WTC11 (cell line): ENCODE results near the gene RARA. TPM values are rescaled to one million over a fixed set of nuclear protein-coding genes. Genes with fewer than 3 reads are reported as not detected.

ENCODE experiments used
- ATAC-seq: fragments of 200-7000 bp; cut with Tn5 transposase; 2 replicates; pipeline ENCODE4 v1.10.0; 2021; ENCODE audit warnings: mild to moderate bottlenecking, moderate library complexity
- CTCF ChIA-PET: fragments of 300-600 bp; sonication (Branson Sonifier 250); formaldehyde crosslinking; loops from one replicate; lab custom pipeline; 2021; ENCODE audit warnings: antibody characterized with exemption; lab: Charles Lee
- POLR2A ChIA-PET: fragments of 350-600 bp; sonication (Branson Sonifier 250); formaldehyde crosslinking; loops from one replicate; lab custom pipeline; 2021; ENCODE audit warnings: antibody characterized with exemption; lab: Charles Lee
- DNase-seq: peaks from one replicate; pipeline ENCODE4 v3.0.0; 2021; ENCODE audit warnings: low spot score
- H3K27ac Mint-ChIP-seq: 2 replicates; pipeline ENCODE4 v1.8.0; 2021; ENCODE audit warnings: mixed read lengths
- H3K27me3 Mint-ChIP-seq: 2 replicates; pipeline ENCODE4 v1.8.0; 2021; ENCODE audit warnings: low read depth, mild to moderate bottlenecking, moderate library complexity, mixed read lengths
- H3K36me3 Mint-ChIP-seq: 2 replicates; pipeline ENCODE4 v1.8.0; 2021; ENCODE audit warnings: mixed read lengths
- H3K4me1 Mint-ChIP-seq: 2 replicates; pipeline ENCODE4 v1.8.0; 2022; ENCODE audit warnings: mixed read lengths
- H3K4me3 Mint-ChIP-seq: 2 replicates; pipeline ENCODE4 v1.8.0; 2021; ENCODE audit warnings: mild to moderate bottlenecking, moderate library complexity, mixed read lengths
- H3K9me3 Mint-ChIP-seq: 2 replicates; pipeline ENCODE4 v1.8.0; 2021; ENCODE audit warnings: mixed read lengths
- AFF4 ChIP-seq: sonication (generic); formaldehyde crosslinking; IDR thresholded peaks from 2 replicates; pipeline ENCODE4 v1.8.1; 2023; ENCODE audit warnings: mild to moderate bottlenecking, missing genetic modification reagents, borderline replicate concordance
- CREB1 ChIP-seq: sonication (generic); formaldehyde crosslinking; IDR thresholded peaks from 2 replicates; pipeline ENCODE4 v1.8.0; 2023; ENCODE audit warnings: mild to moderate bottlenecking, missing genetic modification reagents
- ELF4 ChIP-seq: sonication (generic); formaldehyde crosslinking; IDR thresholded peaks from 2 replicates; pipeline ENCODE4 v1.8.1; 2022; ENCODE audit warnings: low read depth, mild to moderate bottlenecking, moderate library complexity, missing genetic modification reagents
- ESRRA ChIP-seq: sonication (generic); formaldehyde crosslinking; IDR thresholded peaks from 2 replicates; pipeline ENCODE4 v1.8.1; 2022; ENCODE audit warnings: mild to moderate bottlenecking, missing genetic modification reagents, borderline replicate concordance
- ETV6 ChIP-seq: sonication (generic); formaldehyde crosslinking; IDR thresholded peaks from 2 replicates; pipeline ENCODE4 v1.8.1; 2022; ENCODE audit warnings: mild to moderate bottlenecking, missing genetic modification reagents
- FOXP1 ChIP-seq: sonication (generic); formaldehyde crosslinking; IDR thresholded peaks from 2 replicates; pipeline ENCODE4 v1.8.0; 2022; ENCODE audit warnings: missing genetic modification reagents, mild to moderate bottlenecking, moderate library complexity, borderline replicate concordance
- GTF2I ChIP-seq: fragments of 250-450 bp; sonication (Bioruptor Pico); conservative IDR thresholded peaks from 2 replicates; pipeline ENCODE4 v1.4.0; 2021; ENCODE audit warnings: mild to moderate bottlenecking
- NFYB ChIP-seq: sonication (generic); formaldehyde crosslinking; conservative IDR thresholded peaks from 2 replicates; pipeline ENCODE4 v1.8.0; 2022; ENCODE audit warnings: low read depth, missing genetic modification reagents
- RELA ChIP-seq: sonication (generic); formaldehyde crosslinking; IDR thresholded peaks from 2 replicates; pipeline ENCODE4 v1.8.1; 2022; ENCODE audit warnings: missing genetic modification reagents, mild to moderate bottlenecking, borderline replicate concordance
- SMAD4 ChIP-seq: sonication (generic); formaldehyde crosslinking; IDR thresholded peaks from 2 replicates; pipeline ENCODE4 v1.8.0; 2022; ENCODE audit warnings: mild to moderate bottlenecking, missing genetic modification reagents
- TP53 ChIP-seq: sonication (generic); formaldehyde crosslinking; IDR thresholded peaks from 2 replicates; pipeline ENCODE4 v1.8.1; 2023; ENCODE audit warnings: mild to moderate bottlenecking, missing genetic modification reagents
- ZNF671 ChIP-seq: fragments of 250-450 bp; sonication (Bioruptor Pico); IDR thresholded peaks from 2 replicates; pipeline ENCODE4 v1.8.0; 2021; ENCODE audit warnings: mild to moderate bottlenecking
- total RNA-seq: library from RNA; stranded (reverse); gene quantifications from 3 replicates; pipeline ENCODE4 v1.2.3, GENCODE V29; 2021
- TF ChIP-seq, protein P1 (sequence below): sonication (generic); formaldehyde crosslinking; IDR thresholded peaks from 2 replicates; pipeline ENCODE4 v1.8.1; 2022; ENCODE audit warnings: missing genetic modification reagents, borderline replicate concordance
- TF ChIP-seq, protein P2 (sequence below): sonication (generic); formaldehyde crosslinking; IDR thresholded peaks from 2 replicates; pipeline ENCODE4 v1.8.1; 2023; ENCODE audit warnings: mild to moderate bottlenecking, missing genetic modification reagents
- TF ChIP-seq, protein P3 (sequence below): fragments of 250-450 bp; sonication (Bioruptor Pico); IDR thresholded peaks from 2 replicates; pipeline ENCODE4 v1.9.0; 2021; ENCODE audit warnings: mild to moderate bottlenecking
- TF ChIP-seq, protein P4 (sequence below): sonication (generic); formaldehyde crosslinking; conservative IDR thresholded peaks from 2 replicates; pipeline ENCODE4 v1.8.1; 2022; ENCODE audit warnings: mild to moderate bottlenecking, missing genetic modification reagents
- TF ChIP-seq, protein P5 (sequence below): sonication (generic); formaldehyde crosslinking; IDR thresholded peaks from 2 replicates; pipeline ENCODE4 v1.8.1; 2023; ENCODE audit warnings: mild to moderate bottlenecking, moderate library complexity, missing genetic modification reagents
- TF ChIP-seq, protein P6 (sequence below): sonication (generic); formaldehyde crosslinking; IDR thresholded peaks from 2 replicates; pipeline ENCODE4 v1.8.1; 2023; ENCODE audit warnings: mild to moderate bottlenecking, missing genetic modification reagents

The RARA gene
- total RNA-seq, 1 experiment from 2014 or later: 20.7 TPM

DNA sequence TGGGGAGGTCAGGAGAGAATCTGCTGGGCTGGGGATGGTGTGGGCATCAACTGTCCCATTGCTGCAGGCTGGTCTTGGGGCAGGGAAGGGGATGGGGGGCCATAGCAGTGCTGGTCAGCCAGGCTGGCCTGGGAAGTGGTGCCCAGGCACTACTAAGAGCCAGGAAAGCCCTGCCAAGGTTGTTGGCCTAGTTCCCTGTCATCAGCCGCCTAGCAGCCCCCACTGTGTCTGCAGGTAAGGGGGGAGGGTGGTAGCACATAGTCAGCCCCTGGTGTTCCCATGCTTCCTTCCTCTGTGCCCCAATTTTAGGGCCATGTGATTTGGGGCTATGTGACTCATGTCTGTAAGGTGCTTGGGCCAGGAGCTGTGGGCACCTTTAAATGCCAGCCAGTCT lies 37.8 kb downstream of the RARA start:
- CTCF ChIA-PET: interaction anchor here (1.4 to 5.0 kb wide), 6 partner anchors 8 to 213 kb away, joined by 6 to 56 read pairs (median 26); no protein-coding TSS in a partner anchor
- Mint-ChIP-seq H3K4me1 (peaks cover 75% of the 10 kb centered on the region), H3K4me3 (peak overlapping the region; percentile 51)
- TF ChIP-seq, protein P1, sequence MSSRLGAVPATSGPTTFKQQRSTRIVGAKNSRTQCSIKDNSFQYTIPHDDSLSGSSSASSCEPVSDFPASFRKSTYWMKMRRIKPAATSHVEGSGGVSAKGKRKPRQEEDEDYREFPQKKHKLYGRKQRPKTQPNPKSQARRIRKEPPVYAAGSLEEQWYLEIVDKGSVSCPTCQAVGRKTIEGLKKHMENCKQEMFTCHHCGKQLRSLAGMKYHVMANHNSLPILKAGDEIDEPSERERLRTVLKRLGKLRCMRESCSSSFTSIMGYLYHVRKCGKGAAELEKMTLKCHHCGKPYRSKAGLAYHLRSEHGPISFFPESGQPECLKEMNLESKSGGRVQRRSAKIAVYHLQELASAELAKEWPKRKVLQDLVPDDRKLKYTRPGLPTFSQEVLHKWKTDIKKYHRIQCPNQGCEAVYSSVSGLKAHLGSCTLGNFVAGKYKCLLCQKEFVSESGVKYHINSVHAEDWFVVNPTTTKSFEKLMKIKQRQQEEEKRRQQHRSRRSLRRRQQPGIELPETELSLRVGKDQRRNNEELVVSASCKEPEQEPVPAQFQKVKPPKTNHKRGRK (CRISPR knock-in tag): no peak
- TF ChIP-seq GTF2I (no peak), AFF4 (CRISPR knock-in tag) (no peak), SMAD4 (CRISPR knock-in tag) (no peak), ESRRA (CRISPR knock-in tag) (no peak)
- TF ChIP-seq, protein P2, sequence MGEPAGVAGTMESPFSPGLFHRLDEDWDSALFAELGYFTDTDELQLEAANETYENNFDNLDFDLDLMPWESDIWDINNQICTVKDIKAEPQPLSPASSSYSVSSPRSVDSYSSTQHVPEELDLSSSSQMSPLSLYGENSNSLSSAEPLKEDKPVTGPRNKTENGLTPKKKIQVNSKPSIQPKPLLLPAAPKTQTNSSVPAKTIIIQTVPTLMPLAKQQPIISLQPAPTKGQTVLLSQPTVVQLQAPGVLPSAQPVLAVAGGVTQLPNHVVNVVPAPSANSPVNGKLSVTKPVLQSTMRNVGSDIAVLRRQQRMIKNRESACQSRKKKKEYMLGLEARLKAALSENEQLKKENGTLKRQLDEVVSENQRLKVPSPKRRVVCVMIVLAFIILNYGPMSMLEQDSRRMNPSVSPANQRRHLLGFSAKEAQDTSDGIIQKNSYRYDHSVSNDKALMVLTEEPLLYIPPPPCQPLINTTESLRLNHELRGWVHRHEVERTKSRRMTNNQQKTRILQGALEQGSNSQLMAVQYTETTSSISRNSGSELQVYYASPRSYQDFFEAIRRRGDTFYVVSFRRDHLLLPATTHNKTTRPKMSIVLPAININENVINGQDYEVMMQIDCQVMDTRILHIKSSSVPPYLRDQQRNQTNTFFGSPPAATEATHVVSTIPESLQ: no peak
- TF ChIP-seq, all 79 proteins: peak for 0
- no peaks in the 10 kb centered on the region for H3K9me3 Mint-ChIP-seq
- ATAC-seq (no peak), DNase-seq (no peak)
- H3K27ac Mint-ChIP-seq: peak overlapping the region; percentile 65; the same call in 1 of the 2 replicates
- POLR2A ChIA-PET: no interaction called here
- peaks cover 6% of the 10 kb centered on the region; the same call in 1 of the 2 replicates for H3K36me3 Mint-ChIP-seq
- peaks cover 53% of the 10 kb centered on the region for H3K27me3 Mint-ChIP-seq

- Mint-ChIP-seq H3K9me3 (no peaks in the 10 kb centered on the region), H3K4me1 (peaks cover 80% of the 10 kb centered on the region), H3K27ac (no peak overlapping the region), H3K36me3 (peaks cover 11% of the 10 kb centered on the region)
- no peak for ATAC-seq
- CTCF ChIA-PET: interaction anchor here (0.6 to 2.3 kb wide), 7 partner anchors 9 to 212 kb away, joined by 3 to 20 read pairs (median 6); no protein-coding TSS in a partner anchor
- no peak for DNase-seq
- POLR2A ChIA-PET: interaction anchor here (0.9 to 1.4 kb wide), 3 partner anchors 30 to 42 kb away, joined by 3 to 6 read pairs (median 4); partner anchors contain the start of gene RARA
- TF ChIP-seq FOXP1 (CRISPR knock-in tag) (no peak), ELF4 (CRISPR knock-in tag) (no peak), RELA (CRISPR knock-in tag) (no peak), ETV6 (CRISPR knock-in tag) (no peak), NFYB (CRISPR knock-in tag) (no peak), ZNF671 (CRISPR knock-in tag) (no peak), TP53 (CRISPR knock-in tag) (no peak), CREB1 (no peak)
- TF ChIP-seq, protein P3, sequence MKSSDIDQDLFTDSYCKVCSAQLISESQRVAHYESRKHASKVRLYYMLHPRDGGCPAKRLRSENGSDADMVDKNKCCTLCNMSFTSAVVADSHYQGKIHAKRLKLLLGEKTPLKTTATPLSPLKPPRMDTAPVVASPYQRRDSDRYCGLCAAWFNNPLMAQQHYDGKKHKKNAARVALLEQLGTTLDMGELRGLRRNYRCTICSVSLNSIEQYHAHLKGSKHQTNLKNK (CRISPR knock-in tag): no peak
- TF ChIP-seq, protein P4, sequence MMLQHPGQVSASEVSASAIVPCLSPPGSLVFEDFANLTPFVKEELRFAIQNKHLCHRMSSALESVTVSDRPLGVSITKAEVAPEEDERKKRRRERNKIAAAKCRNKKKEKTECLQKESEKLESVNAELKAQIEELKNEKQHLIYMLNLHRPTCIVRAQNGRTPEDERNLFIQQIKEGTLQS (CRISPR knock-in tag): no peak
- TF ChIP-seq, protein P5, sequence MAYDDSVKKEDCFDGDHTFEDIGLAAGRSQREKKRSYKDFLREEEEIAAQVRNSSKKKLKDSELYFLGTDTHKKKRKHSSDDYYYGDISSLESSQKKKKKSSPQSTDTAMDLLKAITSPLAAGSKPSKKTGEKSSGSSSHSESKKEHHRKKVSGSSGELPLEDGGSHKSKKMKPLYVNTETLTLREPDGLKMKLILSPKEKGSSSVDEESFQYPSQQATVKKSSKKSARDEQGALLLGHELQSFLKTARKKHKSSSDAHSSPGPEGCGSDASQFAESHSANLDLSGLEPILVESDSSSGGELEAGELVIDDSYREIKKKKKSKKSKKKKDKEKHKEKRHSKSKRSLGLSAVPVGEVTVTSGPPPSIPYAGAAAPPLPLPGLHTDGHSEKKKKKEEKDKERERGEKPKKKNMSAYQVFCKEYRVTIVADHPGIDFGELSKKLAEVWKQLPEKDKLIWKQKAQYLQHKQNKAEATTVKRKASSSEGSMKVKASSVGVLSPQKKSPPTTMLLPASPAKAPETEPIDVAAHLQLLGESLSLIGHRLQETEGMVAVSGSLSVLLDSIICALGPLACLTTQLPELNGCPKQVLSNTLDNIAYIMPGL: no peak
- TF ChIP-seq, protein P6, sequence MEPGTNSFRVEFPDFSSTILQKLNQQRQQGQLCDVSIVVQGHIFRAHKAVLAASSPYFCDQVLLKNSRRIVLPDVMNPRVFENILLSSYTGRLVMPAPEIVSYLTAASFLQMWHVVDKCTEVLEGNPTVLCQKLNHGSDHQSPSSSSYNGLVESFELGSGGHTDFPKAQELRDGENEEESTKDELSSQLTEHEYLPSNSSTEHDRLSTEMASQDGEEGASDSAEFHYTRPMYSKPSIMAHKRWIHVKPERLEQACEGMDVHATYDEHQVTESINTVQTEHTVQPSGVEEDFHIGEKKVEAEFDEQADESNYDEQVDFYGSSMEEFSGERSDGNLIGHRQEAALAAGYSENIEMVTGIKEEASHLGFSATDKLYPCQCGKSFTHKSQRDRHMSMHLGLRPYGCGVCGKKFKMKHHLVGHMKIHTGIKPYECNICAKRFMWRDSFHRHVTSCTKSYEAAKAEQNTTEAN (CRISPR knock-in tag): no peak
- TF ChIP-seq, all 79 proteins: peak for 0
- H3K4me3 Mint-ChIP-seq: peak overlapping the region; percentile 51
- H3K27me3 Mint-ChIP-seq: peaks cover 52% of the 10 kb centered on the region
These were observed 38.5 kb downstream of the RARA start for GRCh38 chr17:40347319-40348135.
